ENCODE measurements around the gene NUSAP1.

- TF ChIP-seq EP300 (IDR thresholded peaks at IDR 0.05; ENCODE audit: borderline replicate concordance in 1 of 2, control insufficient read depth in 1 of 2, low read depth in 2 of 2, low read length in 2 of 2) (no peak), REST (IDR thresholded peaks at IDR 0.05; ENCODE audit: low read depth, low read length) (no peak), KLF5 (IDR thresholded peaks at IDR 0.05; ENCODE audit: partially characterized antibody) (no peak), YY1 (IDR thresholded peaks at IDR 0.05; ENCODE audit: low read depth, low read length) (no peak), CTCF (IDR thresholded peaks at IDR 0.05 in 2 of 3, conservative IDR thresholded peaks at IDR 0.05 in 1 of 3; ENCODE audit: control insufficient read depth in 2 of 3, extremely low read depth in 1 of 3, insufficient read depth in 1 of 3, low read depth in 3 of 3, low read length in 3 of 3) (no peak), HDAC2 (IDR thresholded peaks at IDR 0.05) (no peak), CBFB (IDR thresholded peaks at IDR 0.05; ENCODE audit: low read depth) (no peak), RAD21 (IDR thresholded peaks at IDR 0.05; ENCODE audit: insufficient read depth, low read depth, low read length) (no peak)
These were observed 69.2 kb downstream of the NUSAP1 start for GRCh38 chr15:41401904-41402267.

All from GM12878 (cell line).